Osteocyte (in vitro differentiated cells): ENCODE measurements around the gene TH. TPM values are rescaled to one million over a fixed set of nuclear protein-coding genes. Genes with fewer than 3 reads are reported as not detected.

Source experiments
- DNase-seq: peaks from one replicate; pipeline ENCODE4 v3.0.0; 2021; ENCODE audit warnings: mixed read lengths; ENCODE audit not compliant: unreplicated experiment; ENCODE audit errors: extremely low spot score
- H3K27ac Mint-ChIP-seq: one replicate; pipeline ENCODE4 v1.8.0; 2021; ENCODE audit warnings: mild to moderate bottlenecking, mixed read lengths; ENCODE audit not compliant: unreplicated experiment
- H3K27me3 Mint-ChIP-seq: one replicate; pipeline ENCODE4 v1.8.0; 2021; ENCODE audit warnings: mixed read lengths; ENCODE audit not compliant: unreplicated experiment
- H3K36me3 Mint-ChIP-seq: one replicate; pipeline ENCODE4 v1.8.0; 2021; ENCODE audit warnings: mixed read lengths; ENCODE audit not compliant: unreplicated experiment
- H3K4me1 Mint-ChIP-seq: one replicate; pipeline ENCODE4 v1.8.0; 2021; ENCODE audit warnings: mixed read lengths; ENCODE audit not compliant: unreplicated experiment
- H3K4me3 Mint-ChIP-seq: one replicate; pipeline ENCODE4 v1.8.0; 2021; ENCODE audit warnings: mild to moderate bottlenecking, moderate library complexity, mixed read lengths; ENCODE audit not compliant: unreplicated experiment
- H3K9me3 Mint-ChIP-seq: one replicate; pipeline ENCODE4 v1.8.0; 2021; ENCODE audit warnings: mixed read lengths; ENCODE audit not compliant: unreplicated experiment
- CTCF ChIP-seq: fragments of 200-600 bp; sonication (generic); IDR thresholded peaks from 2 replicates; pipeline ENCODE4 v1.5.0; 2021; ENCODE audit warnings: antibody characterized with exemption, mild to moderate bottlenecking, moderate library complexity
- total RNA-seq: library from RNA; stranded (reverse); gene quantifications from 2 replicates; pipeline ENCODE4 v1.2.1, GENCODE V29; 2021

Gene TH
- total RNA-seq, 1 donor from 2014 or later: 0.75 TPM

GRCh38 chr11:2164081-2164480 lies 7.5 kb downstream of the TH start:
- no peak for TF ChIP-seq CTCF
- Mint-ChIP-seq H3K4me1 (no peaks in the 10 kb centered on the region), H3K36me3 (no peaks in the 10 kb centered on the region), H3K27me3 (no peaks in the 10 kb centered on the region), H3K27ac (no peak overlapping the region), H3K9me3 (no peaks in the 10 kb centered on the region), H3K4me3 (no peak overlapping the region)
- no peak for DNase-seq

- H3K4me1 Mint-ChIP-seq: no peaks in the 10 kb centered on the region
These were observed 8.1 kb downstream of the TH start for GRCh38 chr11:2163428-2163978.

GRCh38 chr11:2160736-2161259 lies 10.8 kb downstream of the TH start, which contains the start of gene INS:
Gene INS (minus strand): TSS chr11:2161209. CDS start chr11:2160971, 238 bp downstream.
- Mint-ChIP-seq H3K9me3 (no peaks in the 10 kb centered on the region), H3K4me3 (no peak within 1 kb of the TSS), H3K36me3 (no peaks in the 10 kb centered on the region), H3K27ac (no peak within 1 kb of the TSS), H3K4me1 (no peaks in the 10 kb centered on the region), H3K27me3 (no peaks in the 10 kb centered on the region)
- DNase-seq: no peak
- no peak for TF ChIP-seq CTCF

More at GRCh38 chr11:2163428-2163978, 8.1 kb downstream of the TH start:
- no peak for TF ChIP-seq CTCF
- no peaks in the 10 kb centered on the region for H3K36me3 Mint-ChIP-seq
- H3K27me3 Mint-ChIP-seq: no peaks in the 10 kb centered on the region
- H3K4me3 Mint-ChIP-seq: no peak overlapping the region
- H3K9me3 Mint-ChIP-seq: no peaks in the 10 kb centered on the region
- no peak for DNase-seq
- H3K27ac Mint-ChIP-seq: no peak overlapping the region

- Mint-ChIP-seq H3K27me3 (no peaks in the 10 kb centered on the region), H3K4me3 (no peak overlapping the region), H3K36me3 (no peaks in the 10 kb centered on the region), H3K4me1 (no peaks in the 10 kb centered on the region), H3K9me3 (no peaks in the 10 kb centered on the region), H3K27ac (no peak overlapping the region)
- TF ChIP-seq CTCF: no peak
- DNase-seq: no peak
These were observed 11.8 kb downstream of the TH start for GRCh38 chr11:2159536-2160413.

GRCh38 chr11:2158966-2159365 lies 12.6 kb downstream of the TH start:
- Mint-ChIP-seq H3K36me3 (no peaks in the 10 kb centered on the region), H3K4me1 (no peaks in the 10 kb centered on the region), H3K4me3 (no peak overlapping the region), H3K27me3 (no peaks in the 10 kb centered on the region), H3K9me3 (no peaks in the 10 kb centered on the region), H3K27ac (no peak overlapping the region)
- DNase-seq: no peak
- no peak for TF ChIP-seq CTCF
